Neural cell (in vitro differentiated cells): ENCODE measurements around the gene GJB3. TPM values are rescaled to one million over a fixed set of nuclear protein-coding genes. Genes with fewer than 3 reads are reported as not detected.

Experiments
- H2AFZ ChIP-seq: fragments of 200-600, 300-800 bp; sonication (generic), shearing (Covaris generic); 2 replicates; pipeline ENCODE4 v1.6.0; 2014; ENCODE audit warnings: low read depth, mild to moderate bottlenecking, antibody characterized with exemption, low read length, moderate library complexity
- H3F3A ChIP-seq: fragments of 200-600 bp; shearing (Covaris generic); 2 replicates; pipeline ENCODE4 v1.6.1; 2016; ENCODE audit warnings: mild to moderate bottlenecking, moderate library complexity, mixed read lengths, antibody characterized with exemption, low read length; ENCODE audit not compliant: insufficient read depth, poor library complexity, severe bottlenecking
- H3K27ac ChIP-seq: fragments of 200-600, 300-800 bp; sonication (generic), shearing (Covaris generic); 2 replicates; pipeline ENCODE4 v1.5.1; 2014; ENCODE audit warnings: mild to moderate bottlenecking, low read length, moderate library complexity
- H3K27me3 ChIP-seq: fragments of 300-800, 200-600 bp; sonication (generic), shearing (Covaris generic); 2 replicates; pipeline ENCODE4 v1.6.0; 2014; ENCODE audit warnings: mild to moderate bottlenecking, low read depth, low read length, moderate library complexity; ENCODE audit not compliant: insufficient read depth
- H3K36me3 ChIP-seq: fragments of 300-800, 200-600 bp; sonication (generic), shearing (Covaris generic); 2 replicates; pipeline ENCODE4 v1.5.1; 2014; ENCODE audit warnings: mild to moderate bottlenecking, antibody characterized with exemption, low read length, moderate library complexity; ENCODE audit not compliant: insufficient read depth
- H3K4me2 ChIP-seq: fragments of 300-800, 200-600 bp; sonication (generic), shearing (Covaris generic); 2 replicates; pipeline ENCODE4 v1.6.0; 2014; ENCODE audit warnings: mild to moderate bottlenecking, low read length
- H3K4me3 ChIP-seq: fragments of 300-800, 200-600 bp; sonication (generic), shearing (Covaris generic); 2 replicates; pipeline ENCODE4 v1.5.1; 2014; ENCODE audit warnings: mild to moderate bottlenecking, low read length, moderate library complexity
- H3K79me2 ChIP-seq: fragments of 200-600 bp; shearing (Covaris generic); replicated peaks from 2 replicates; pipeline ENCODE4 v1.6.0; 2014; ENCODE audit warnings: mild to moderate bottlenecking, low read length, moderate library complexity; ENCODE audit not compliant: insufficient read depth
- H3K9ac ChIP-seq: fragments of 300-800, 200-600 bp; sonication (generic), shearing (Covaris generic); 2 replicates; pipeline ENCODE4 v1.6.1; 2016; ENCODE audit warnings: mild to moderate bottlenecking, low read length, mixed read lengths
- H3K9me2 ChIP-seq: fragments of 200-600 bp; shearing (Covaris generic); 2 replicates; pipeline ENCODE4 v1.6.1; 2016; ENCODE audit warnings: mild to moderate bottlenecking, low read length, mixed read lengths; ENCODE audit not compliant: insufficient read depth
- H3K9me3 ChIP-seq: fragments of 200-600, 300-800 bp; sonication (generic), shearing (Covaris generic); 2 replicates; pipeline ENCODE4 v1.6.1; 2016; ENCODE audit warnings: mild to moderate bottlenecking, mixed run types, low read length, moderate library complexity, mixed read lengths
- H4K20me1 ChIP-seq: fragments of 200-600 bp; shearing (Covaris generic); 2 replicates; pipeline ENCODE4 v1.6.1; 2016; ENCODE audit warnings: mild to moderate bottlenecking, mixed run types; ENCODE audit not compliant: insufficient read depth
- CTCF ChIP-seq: fragments of 450-650 bp; IDR thresholded peaks from 2 replicates; pipeline ENCODE4 v1.5.1; 2014; ENCODE audit warnings: antibody characterized with exemption, mild to moderate bottlenecking, moderate library complexity; ENCODE audit not compliant: poor library complexity, severe bottlenecking
- EP300 ChIP-seq: fragments of 450-650 bp; conservative IDR thresholded peaks from 2 replicates; pipeline ENCODE4 v1.6.1; 2014; ENCODE audit warnings: antibody characterized with exemption, mild to moderate bottlenecking, moderate library complexity; ENCODE audit not compliant: poor library complexity, severe bottlenecking
- EZH2 ChIP-seq: fragments of 200-600, 300-800 bp; shearing (Covaris generic), sonication (generic); IDR thresholded peaks from 2 replicates; pipeline ENCODE4 v1.6.1; 2014; ENCODE audit warnings: antibody characterized with exemption, low read length, borderline replicate concordance, mild to moderate bottlenecking; ENCODE audit not compliant: insufficient read depth, poor library complexity, severe bottlenecking
- MXI1 ChIP-seq: fragments of 450-650 bp; conservative IDR thresholded peaks from 2 replicates; pipeline ENCODE4 v1.6.1; 2014; ENCODE audit warnings: antibody characterized with exemption, mild to moderate bottlenecking; ENCODE audit not compliant: poor library complexity, severe bottlenecking
- POLR2AphosphoS5 ChIP-seq: IDR thresholded peaks from 2 replicates; pipeline ENCODE4 v1.6.1; 2012
- RAD21 ChIP-seq: fragments of 450-650 bp; conservative IDR thresholded peaks from 2 replicates; pipeline ENCODE4 v1.6.1; 2014; ENCODE audit warnings: antibody characterized with exemption, mild to moderate bottlenecking, moderate library complexity
- REST ChIP-seq: IDR thresholded peaks from 2 replicates; pipeline ENCODE4 v1.6.1; 2012; ENCODE audit warnings: borderline replicate concordance
- SMC3 ChIP-seq: fragments of 450-650 bp; conservative IDR thresholded peaks from 2 replicates; pipeline ENCODE4 v1.6.1; 2014; ENCODE audit warnings: antibody characterized with exemption, mild to moderate bottlenecking, moderate library complexity; ENCODE audit not compliant: poor library complexity
- TAF1 ChIP-seq: IDR thresholded peaks from 2 replicates; pipeline ENCODE4 v1.6.1; 2012; ENCODE audit warnings: low read depth
- polyA plus RNA-seq: library from polyadenylated mRNA; depleted of rRNA; stranded (reverse); fragments of >200 nt; gene quantifications from 2 replicates; pipeline ENCODE4 v1.2.3, GENCODE V29; 2014

GJB3 gene
- polyA plus RNA-seq, 1 donor from 2014 or later, result not detected

GRCh38 chr1:34822202-34822601, 41.2 kb downstream of the GJB3 start:
- no peak overlapping the region for H3K27ac ChIP-seq
- no peaks in the 10 kb centered on the region for H3K9me2 ChIP-seq
- no peaks in the 10 kb centered on the region for H4K20me1 ChIP-seq
- no peak overlapping the region for H3K9ac ChIP-seq
- no peaks in the 10 kb centered on the region for H3K27me3 ChIP-seq
- no peak for TF ChIP-seq POLR2AphosphoS5
- no peak for TF ChIP-seq TAF1
- TF ChIP-seq RAD21, result no peak
- TF ChIP-seq MXI1, result no peak
- TF ChIP-seq EZH2, result no peak
- no peak for TF ChIP-seq EP300
- TF ChIP-seq SMC3, result no peak
- TF ChIP-seq REST, result no peak
- TF ChIP-seq CTCF, result no peak
- no peak overlapping the region for H3K4me2 ChIP-seq
- H3K36me3 ChIP-seq, result no peaks in the 10 kb centered on the region
- no peaks in the 10 kb centered on the region for H3K9me3 ChIP-seq
- H3F3A ChIP-seq, result no peaks in the 10 kb centered on the region
- H2AFZ ChIP-seq, result no peak overlapping the region
- H3K4me3 ChIP-seq, result no peak overlapping the region
- H3K79me2 ChIP-seq, result no peaks in the 10 kb centered on the region

- Histone ChIP-seq H3K36me3 (no peaks in the 10 kb centered on the region), H3K27me3 (no peaks in the 10 kb centered on the region), H3K27ac (no peak overlapping the region), H2AFZ (no peak overlapping the region), H3K79me2 (no peaks in the 10 kb centered on the region), H3K4me2 (no peak overlapping the region), H4K20me1 (no peaks in the 10 kb centered on the region), H3K9ac (no peak overlapping the region), H3F3A (no peaks in the 10 kb centered on the region), H3K9me2 (no peaks in the 10 kb centered on the region), H3K4me3 (no peak overlapping the region), H3K9me3 (no peaks in the 10 kb centered on the region)
- TF ChIP-seq POLR2AphosphoS5 (no peak), REST (no peak), CTCF (no peak), EP300 (no peak), RAD21 (no peak)
Observed at GRCh38 chr1:34824817-34825454, 43.9 kb downstream of the GJB3 start.
